HT1080 (cell line): ENCODE results near the gene WDR35. TPM values are rescaled to one million over a fixed set of nuclear protein-coding genes. Genes with fewer than 3 reads are reported as not detected.
"Not testable (repeated sequence)": the region's sequence is repeated elsewhere in the genome, so short reads cannot be mapped to it uniquely, and the experiment has no call there.

Experiments used
- DNase-seq: peaks from one replicate; pipeline ENCODE4 v3.0.0-alpha.2; 2015; ENCODE audit warnings: low read depth
- total RNA-seq: library from RNA; depleted of rRNA; stranded (reverse); fragments of >200 nt; shearing (Covaris generic); gene quantifications from 2 replicates; pipeline ENCODE4 v1.2.3, GENCODE V29; 2014

WDR35 gene
- total RNA-seq, 1 experiment from 2014 or later, result 7.6 TPM

DNA sequence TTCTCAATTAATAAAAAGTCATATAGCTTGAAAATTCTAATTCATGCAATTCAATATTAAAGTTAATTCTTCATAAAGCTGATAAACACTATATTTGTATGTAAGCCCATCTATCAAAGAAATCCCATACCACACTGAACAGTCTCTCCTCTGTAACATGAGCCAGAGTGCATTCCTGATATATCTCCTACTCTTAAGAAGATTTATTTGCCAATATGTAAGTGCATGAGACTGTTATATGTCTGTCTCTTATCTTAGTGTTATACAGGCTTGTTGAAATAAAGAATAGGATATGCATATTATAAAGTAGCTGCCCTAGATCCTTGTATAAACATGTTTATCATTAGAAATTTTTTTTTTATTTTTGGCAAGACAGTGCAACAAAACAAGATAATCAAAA lies 47.7 kb downstream of the WDR35 start:
- no peak for DNase-seq

DNA sequence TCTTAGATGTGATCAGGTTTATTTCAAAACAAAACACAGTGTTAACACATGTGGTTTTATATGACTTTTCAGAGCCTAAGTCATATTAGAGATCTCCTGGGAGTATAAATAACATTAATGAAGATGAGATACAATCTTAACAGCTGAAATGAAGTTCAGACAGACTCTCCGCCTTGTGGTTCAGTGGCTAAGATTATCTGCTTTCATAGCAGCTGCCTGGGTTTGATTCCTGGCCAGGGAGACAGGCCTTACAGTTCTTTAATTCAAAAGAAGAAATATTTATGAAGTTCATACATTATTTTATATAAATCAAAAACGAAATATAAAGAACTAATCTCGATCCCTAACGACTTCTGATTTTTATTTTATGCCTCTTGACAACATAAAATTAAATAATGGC lies 52.9 kb downstream of the WDR35 start:
- DNase-seq, result no peak

DNA sequence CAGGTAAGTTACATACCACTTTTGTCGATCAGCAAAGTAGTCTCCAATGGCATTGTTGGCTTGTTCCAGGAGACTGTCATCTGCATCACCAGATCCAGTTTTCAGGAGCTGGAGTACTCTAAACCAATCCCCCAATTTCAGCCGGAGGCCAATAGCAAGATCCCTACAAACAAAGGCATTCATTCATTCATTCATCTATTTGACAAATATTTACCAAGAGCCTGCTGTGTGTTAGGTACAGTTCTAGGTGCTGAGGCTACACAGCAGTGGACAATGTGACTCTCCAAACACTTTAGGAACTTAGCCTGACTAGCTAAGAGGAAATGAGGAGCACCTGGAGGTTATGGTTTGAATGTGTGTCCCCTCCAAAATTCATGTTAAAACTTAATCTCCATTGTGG lies 53.7 kb downstream of the WDR35 start:
- no peak for DNase-seq

DNA sequence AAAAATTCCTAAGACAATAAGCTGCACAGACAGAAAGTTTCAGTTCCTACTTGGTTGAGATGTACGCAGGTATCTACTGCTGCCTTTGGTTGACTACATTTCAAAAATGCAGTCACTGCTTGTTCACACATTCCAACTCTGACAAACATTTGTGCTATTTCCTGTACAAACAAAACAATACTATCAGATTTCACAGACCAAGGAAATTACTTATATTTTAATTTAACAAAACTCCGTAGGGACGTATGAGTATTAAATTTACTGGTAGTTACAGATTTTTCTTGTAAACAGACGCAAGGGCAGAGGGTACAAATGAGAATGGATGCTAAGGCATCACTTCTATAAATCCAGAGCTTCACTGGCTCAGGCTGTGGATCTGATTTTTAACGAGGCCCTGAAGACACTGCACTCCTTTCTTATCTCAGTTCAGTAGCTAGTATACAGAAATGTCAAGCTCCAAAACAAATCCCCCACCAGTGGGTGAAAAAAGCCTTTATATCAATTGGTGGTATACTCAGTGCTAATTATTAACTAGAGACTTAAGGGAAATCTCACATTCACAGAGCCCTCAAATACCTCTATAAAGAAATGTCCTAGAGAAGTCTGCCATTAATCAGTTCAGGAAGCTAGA lies 56.4 kb downstream of the WDR35 start:
- peak; percentile 79 for DNase-seq

DNA sequence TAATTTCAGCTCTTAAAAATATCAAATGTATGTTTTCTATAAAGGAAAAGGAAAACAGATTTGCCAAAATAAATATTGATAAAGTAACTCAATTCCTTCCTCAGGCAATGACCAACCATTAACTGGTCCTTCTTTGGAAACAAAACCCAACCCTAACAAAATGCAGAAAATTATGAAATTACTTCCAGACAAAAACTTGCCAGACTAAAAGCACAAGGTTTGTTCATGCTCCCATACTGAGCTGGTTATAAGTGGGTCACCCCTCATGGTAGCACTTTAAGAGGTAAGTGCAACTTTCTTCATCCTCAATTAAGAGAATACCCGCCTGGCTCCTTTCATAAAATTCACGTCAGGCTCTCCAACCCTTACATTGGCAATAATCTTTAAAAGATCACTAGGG lies 57.0 kb downstream of the WDR35 start:
- DNase-seq, result no peak

DNA sequence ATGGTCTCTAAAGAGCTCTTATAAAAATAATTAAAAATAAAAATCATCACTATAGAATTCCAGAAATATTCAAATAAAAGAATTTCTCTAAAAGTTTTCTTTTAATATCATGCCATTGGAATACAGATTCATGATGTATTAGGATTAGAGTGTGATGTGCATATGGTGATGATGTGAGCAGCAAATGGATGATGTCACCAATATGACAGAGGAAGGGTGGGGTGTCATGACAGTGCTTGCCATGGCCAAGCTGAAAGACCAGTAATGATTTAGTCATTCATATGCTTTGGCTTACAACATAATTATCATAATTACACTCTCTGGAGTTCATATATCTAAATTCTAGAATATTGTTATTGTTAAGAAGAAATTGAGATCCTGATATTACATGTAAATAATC lies 60.7 kb downstream of the WDR35 start:
- no peak for DNase-seq

DNA sequence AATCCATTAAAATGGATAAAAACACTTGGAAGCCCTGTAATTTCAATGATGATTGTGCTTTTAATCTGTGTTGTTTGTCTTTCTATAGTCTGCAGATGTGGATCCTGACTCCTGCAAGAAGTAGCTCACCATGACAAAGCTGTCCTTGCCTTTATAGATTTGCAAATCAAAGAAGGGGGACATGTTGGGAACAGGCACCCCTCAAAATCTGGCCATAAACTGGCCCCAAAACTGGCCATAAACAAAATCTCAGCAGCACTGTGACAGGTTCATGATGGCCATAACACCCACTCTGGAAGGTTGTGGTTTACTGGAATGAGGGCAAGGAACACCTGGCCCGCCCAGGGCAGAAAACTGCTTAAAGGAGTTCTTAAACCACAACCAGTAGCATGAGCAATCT lies 62.1 kb downstream of the WDR35 start:
- DNase-seq, result not testable (repeated sequence)

DNA sequence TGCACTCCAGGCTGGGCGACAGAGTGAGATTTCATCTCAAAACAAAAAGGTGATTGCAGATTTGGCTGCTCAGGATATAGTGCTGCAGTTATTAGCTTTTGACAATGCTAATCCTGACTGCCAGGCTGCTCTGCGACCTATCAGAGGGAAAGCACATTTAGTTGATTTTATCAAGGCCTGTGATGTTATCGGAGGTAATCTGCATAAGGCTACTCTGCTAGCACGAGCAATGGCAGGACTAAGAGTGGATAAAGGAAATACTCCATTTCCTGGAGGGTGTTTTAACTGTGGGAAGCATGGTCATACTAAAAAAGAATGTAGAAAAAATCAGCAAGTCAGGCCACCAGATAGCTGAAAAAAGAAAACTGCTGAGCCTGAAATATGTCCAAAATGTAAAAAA lies 65.4 kb downstream of the WDR35 start:
- DNase-seq, result not testable (repeated sequence)

DNA sequence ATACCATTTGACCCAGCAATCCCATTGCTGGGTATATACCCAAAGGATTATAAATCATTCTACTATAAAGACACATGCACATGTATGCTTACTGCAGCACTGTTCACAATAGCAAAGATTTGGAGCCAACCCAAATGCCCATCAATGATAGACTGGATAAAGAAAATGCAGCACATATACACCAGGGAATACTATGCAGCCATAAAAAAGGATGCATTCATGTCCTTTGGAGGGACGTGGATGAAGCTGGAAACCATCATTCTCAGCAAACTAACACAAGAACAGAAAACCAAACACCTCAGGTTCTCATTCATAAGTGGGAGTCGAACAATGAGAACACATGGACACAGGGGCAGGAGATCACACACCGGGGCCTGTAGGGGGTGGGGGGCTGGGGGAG lies 67.7 kb downstream of the WDR35 start:
- DNase-seq, result not testable (repeated sequence)

DNA sequence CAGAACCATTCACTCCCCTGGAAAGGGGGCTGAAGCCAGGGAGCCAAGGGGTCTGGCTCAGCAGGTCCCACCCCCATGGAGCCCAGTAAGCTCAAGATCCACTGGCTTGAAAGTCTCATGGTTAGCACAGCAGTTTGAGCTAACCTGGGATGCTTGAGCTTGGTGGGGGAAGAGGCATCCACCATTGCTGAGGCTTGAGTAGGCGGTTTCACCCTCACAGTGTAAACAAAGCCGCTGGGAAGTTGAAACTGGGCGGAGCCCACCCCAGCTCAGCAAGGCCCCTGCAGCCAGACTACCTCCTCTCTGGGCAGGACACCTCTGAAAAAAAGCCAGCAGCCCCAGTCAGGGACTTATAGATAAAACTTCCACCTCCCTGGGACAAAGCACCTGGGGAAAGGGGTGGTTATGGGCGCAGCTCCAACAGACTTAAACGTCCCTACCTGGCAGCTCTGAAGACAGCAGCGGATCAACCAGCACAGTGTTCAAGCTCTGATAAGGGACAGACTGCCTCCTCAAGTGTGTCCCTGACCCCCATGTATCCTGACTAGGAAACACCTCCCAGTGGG lies 73.4 kb downstream of the WDR35 start:
- DNase-seq, result no peak

DNA sequence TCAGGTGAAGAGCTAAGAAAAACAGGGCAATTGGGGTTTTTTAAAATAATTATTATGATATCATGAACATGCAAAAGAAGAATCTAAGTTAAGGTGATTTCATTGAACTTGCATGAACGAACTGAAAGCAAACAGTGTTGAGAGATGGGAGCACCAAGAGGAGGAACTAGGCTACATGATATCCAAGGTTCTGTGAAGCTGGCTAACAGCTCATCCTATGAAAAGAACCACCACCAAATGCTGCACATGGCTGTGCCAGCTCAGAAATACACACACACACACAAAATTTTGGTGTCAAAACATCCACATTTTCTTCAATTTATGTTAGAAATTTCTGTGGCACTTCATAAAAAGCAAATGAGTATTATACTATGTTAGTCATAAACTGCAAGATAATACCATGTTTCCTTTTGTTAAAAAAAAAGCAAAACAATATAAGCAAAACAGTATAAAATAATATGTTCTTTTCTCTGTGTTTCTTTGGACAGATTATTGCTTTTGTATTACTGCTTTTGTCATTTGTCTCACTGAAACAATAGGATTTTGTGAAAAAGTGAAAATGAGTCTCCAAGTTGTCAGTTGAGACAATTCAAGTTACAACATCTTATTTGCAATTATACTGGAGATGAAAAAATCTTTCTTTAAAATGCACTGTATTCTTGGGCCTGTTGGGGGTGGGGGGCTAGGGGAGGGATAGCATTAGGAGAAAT lies 75.5 kb downstream of the WDR35 start:
- no peak for DNase-seq

DNA sequence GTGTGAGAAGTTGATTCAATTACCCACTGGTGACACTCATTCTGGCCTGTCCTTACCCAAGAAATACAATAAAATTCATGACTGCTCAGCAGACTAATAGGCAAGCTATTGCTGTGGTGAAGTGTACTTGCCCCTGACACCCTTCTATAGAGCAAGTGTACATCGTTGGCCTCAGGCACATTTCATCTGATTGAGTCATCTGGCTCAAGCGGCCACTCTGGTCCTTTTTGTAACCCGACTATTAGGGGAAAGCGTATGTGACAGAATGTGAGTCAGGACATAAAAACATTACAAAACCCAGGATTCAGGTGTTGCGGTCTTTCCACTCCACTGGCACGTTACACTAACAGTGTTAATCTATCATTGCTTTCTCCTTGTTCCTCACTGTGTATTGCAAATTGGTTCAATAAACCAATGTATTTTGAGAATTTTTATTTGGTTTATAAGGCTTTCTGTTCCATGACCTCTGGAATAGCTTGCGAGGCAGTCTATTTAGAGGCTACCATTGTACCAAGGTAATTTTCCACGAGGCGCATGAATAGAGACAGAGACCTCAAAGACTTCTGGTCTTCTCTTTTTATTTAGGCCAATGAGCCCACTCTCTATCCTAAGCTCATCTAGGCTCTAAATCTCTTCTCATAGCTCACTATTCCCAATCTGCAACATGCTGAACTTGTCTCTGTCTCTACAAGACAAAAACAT lies 77.9 kb downstream of the WDR35 start:
- peak; percentile 97 for DNase-seq

DNA sequence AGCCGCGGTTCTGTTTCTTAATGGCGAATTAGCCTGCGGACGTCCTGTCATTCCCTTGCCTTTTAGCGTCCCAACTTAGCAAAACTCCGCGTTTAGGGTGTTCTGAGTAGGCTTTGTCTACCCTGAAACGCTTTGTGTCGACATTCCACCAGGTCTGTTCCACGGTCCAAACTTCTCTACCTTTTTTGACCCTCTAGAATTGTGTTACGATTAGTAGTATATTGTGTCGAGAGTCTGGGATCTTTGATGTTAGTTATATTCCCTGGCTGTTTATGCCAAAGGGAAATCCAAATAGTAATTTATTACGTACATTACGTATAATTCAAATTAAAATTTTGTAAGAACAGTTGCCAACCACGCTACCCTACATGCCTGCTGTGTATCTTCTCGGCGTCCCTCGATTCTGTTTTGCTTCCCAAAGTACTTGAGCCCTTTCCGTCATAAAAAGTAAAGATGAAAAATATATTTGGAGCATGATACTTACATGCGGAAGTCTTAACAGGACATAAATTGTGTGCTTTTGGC lies 87.6 kb downstream of the WDR35 start:
- no peak for DNase-seq

DNA sequence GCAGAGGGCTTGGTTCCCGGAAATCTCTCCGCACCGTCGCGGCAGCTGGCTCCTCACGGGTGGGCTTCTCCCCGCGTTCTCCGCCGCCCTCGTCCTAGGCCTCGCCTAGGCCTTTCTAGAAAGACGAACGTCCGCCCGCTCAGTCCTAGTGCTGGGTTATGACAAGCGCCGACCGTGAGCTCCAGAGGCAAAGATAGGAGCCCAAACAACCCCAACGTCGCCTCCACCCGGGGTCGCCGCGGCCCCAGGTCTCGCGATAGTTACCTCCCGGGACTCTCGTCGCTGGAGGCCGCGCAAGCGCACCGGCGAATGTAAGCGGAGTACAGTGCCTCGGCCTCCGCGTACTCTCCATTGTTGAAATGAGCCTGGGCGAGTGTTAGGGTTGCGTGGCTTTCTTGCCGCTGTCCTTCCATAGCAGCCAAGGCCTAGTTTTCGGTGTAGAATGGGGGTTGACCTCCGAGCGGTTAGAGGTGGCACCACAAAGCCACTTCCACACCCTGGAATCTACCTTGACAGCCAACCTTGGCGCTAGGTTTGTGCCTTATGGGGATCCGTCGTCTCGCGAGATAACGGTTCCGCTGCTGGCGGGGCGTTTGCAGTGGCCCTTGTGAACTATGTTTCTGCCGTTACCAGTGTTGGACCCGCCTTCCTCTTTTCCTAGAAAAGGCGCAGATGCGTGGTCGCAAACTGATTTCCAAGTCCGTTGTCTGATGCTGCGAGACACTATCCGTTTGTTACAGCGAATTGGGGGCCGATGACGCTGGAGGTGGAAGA lies 88.3 kb downstream of the WDR35 start, which contains the start of gene TTC32:
Gene TTC32 (minus strand): TSS at position 542 of the 774 bp plus-strand sequence. CDS start 129 bp downstream, at position 413.
- peak; percentile 90 for DNase-seq

DNA sequence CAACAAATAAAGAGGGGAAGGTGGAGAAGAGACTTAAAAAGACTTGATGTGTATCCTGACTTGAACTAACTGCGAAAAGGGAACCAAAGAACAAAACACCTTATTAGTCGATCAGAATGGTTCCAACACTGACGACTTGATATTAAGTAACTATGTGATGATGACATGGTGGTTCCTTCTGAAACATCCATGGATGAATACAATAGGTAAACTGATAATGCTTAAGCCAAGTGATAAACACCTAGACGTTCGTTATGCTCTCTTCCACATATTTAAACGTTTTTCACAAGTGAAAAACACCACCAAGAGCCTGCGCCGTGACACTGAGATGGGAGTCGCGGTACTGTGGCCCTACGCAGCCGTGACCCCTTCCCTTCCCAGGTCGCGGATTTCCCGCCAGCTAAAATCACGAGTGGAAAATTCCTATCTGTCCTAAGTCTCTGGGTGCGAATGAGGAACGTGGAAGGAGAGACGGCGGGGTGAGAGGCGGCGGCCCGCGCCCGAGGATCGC lies 88.9 kb downstream of the WDR35 start:
- no peak for DNase-seq

DNA sequence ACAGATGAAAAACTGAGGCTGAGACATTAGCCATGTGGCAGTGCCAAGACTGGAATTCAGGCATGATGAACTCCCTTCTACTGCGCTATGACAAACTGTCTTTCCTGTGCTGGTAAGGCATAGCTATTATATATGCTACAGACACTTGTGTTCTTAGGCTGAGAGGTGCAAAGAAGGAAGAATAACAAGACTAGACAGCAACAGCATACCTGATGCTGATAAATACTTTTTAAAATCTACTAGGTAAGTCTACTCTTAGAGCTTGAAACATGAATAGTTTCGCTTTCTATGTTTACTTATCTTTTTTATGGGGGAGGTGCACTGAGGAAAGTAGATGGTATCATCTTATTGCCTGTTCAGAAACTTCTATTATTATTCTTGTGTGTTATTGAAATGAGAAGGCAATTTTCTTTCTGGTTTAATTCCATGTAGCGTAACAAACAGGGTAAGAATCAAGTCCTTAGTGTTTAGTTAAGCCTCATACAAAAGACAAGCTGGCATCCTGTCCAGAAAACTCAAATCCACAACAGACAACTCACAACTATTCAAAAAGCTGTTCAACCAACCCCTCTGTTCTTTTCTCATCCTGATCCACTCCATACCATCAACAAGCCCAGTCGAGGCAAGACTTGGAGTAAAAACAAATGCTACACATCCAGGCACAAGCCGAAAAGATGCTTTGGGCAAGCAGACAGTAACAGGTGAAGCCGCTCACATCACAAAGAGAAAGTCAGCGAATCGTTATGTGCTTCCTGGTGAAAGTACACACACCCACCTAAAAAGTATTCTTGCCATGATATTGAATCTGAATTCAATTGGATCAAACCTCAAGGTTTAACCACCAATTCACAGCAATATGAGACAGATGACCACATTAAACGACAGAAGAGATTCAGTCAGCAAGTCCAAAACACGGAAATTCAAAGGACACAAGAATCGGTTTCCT lies 89.6 kb downstream of the WDR35 start:
- peak; percentile 20 for DNase-seq

DNA sequence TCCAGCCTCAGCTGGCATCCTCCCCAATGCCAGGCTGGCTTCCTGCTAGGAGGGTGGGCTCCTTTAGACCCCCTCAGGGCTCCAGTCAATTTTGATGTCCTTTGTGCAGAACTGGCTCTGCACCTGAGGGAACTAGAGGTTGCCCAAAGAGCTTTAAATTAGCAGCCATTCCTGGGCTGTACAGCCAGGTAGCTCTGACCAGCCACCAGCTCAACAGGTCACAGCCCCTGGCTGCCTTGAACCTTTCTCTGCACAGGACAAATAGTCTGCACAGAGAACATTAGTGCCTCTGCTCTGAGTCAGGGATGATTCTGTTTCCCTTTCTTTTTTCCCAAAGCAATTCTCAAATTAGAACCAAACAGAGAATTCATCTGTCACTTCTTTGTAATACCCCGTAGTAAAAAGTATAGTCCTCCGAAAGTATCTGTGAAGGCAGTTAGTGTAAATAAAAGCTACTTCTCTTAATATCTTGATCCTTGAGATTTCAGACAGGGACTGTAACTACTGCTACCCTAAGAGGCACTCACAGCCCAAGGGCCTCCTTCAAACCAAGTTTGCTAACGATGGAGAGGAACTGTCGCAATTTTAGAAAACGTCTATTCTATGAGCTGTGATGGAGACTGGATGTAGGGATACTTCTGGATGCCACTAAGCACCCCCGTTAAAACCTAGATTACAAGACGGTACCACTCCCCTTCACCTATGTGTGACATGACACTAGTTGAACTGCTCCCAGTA lies 91.1 kb downstream of the WDR35 start:
- DNase-seq, result no peak

DNA sequence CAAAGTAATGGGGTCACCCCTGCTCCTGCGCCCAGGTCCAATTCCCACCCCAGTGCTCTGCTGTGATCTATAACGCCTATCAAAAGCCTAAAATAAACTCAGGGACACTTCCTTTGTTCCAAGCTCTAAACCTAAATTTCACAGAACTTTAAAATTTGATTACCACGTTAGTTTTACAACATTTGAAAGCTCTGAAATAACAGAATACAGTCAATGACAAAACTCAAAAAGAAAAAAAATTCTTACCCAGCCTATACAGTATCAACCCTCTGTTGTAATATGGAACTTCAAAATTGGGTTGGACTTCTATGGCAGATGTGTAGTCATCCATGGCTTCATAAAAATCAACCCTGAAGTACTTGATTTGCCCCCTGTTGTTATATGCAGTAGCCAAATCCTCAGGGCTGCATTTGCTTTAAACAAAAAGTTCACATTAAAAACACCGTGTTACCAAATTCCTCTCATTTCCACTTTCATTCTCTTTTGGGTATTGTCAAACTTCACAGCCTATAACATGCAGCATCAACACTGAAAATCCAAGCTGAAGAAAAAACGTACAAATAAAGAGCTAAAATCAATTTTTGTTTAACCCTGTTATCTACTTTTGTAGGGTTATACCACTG lies 92.2 kb downstream of the WDR35 start:
- no peak for DNase-seq

DNA sequence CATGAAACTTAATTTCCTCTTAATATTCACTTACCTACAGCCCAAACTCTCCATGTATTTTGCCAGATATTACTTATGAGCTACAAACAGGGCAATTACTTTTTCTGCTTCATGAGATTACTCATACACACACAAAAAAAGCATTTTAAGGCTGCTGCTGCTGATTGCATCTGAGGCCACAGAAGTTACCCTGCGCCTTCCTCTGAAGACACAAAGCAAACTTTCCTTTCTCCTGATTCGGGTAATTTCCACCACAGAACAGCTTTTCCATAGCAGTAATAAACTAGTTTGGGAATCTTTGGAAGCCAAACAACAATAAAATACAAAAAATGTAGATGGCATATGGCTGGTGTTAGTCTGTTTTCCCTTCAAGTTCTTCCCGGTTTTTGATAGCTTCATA lies 94.4 kb downstream of the WDR35 start:
- no peak for DNase-seq
